BE2C (cell line): Measurements from ENCODE around the gene S100A16.

Experiments
- DNase-seq: peaks from one replicate; pipeline ENCODE4 v3.0.0-alpha.2; 2020
- H3K27me3 ChIP-seq: fragments of 250-450 bp; sonication (Bioruptor Pico); 2 replicates; pipeline ENCODE4 v1.5.1; 2020; ENCODE audit warnings: mild to moderate bottlenecking
- H3K36me3 ChIP-seq: fragments of 250-450 bp; sonication (Bioruptor Pico); 2 replicates; pipeline ENCODE4 v1.5.1; 2020; ENCODE audit warnings: mild to moderate bottlenecking
- H3K4me1 ChIP-seq: fragments of 250-450 bp; sonication (Bioruptor Pico); 2 replicates; pipeline ENCODE4 v1.5.1; 2020
- H3K4me3 ChIP-seq: 2 replicates; pipeline ENCODE4 v1.5.1; 2011; ENCODE audit warnings: low read depth, low read length
- H3K9me3 ChIP-seq: fragments of 250-450 bp; sonication (Bioruptor Pico); 2 replicates; pipeline ENCODE4 v1.5.1; 2020
- TF ChIP-seq, protein P1 (sequence below): IDR thresholded peaks from 2 replicates; pipeline ENCODE4 v1.5.1; 2012; ENCODE audit warnings: mild to moderate bottlenecking, low read depth, low read length

The S100A16 gene

DNA sequence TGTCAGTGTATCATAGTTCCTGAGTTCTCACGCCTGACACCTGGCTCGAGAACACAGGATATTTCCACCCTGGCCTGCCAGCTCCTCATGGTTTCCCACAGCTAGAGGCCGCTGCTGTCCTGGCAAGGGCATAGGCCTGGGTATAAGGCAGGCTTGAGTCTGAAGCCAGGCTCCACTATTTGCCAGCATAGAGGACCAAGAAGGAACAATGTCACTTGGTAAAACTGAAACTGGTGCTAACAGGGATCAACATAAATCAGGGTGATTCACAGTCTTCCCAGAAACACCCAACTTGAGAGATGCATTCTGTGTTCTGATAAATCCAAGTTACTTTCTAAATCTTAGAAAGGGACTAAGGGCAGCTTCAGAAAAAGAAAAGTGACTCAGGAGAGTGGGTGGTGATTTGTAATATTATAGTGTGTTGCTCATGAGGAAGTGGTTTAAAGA, 40.3 kb downstream of the S100A16 start:
- TF ChIP-seq, protein P1, sequence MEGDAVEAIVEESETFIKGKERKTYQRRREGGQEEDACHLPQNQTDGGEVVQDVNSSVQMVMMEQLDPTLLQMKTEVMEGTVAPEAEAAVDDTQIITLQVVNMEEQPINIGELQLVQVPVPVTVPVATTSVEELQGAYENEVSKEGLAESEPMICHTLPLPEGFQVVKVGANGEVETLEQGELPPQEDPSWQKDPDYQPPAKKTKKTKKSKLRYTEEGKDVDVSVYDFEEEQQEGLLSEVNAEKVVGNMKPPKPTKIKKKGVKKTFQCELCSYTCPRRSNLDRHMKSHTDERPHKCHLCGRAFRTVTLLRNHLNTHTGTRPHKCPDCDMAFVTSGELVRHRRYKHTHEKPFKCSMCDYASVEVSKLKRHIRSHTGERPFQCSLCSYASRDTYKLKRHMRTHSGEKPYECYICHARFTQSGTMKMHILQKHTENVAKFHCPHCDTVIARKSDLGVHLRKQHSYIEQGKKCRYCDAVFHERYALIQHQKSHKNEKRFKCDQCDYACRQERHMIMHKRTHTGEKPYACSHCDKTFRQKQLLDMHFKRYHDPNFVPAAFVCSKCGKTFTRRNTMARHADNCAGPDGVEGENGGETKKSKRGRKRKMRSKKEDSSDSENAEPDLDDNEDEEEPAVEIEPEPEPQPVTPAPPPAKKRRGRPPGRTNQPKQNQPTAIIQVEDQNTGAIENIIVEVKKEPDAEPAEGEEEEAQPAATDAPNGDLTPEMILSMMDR, result peak; percentile 91
- Histone ChIP-seq H3K4me3 (no peak overlapping the region), H3K4me1 (peaks cover 18% of the 10 kb centered on the region), H3K36me3 (no peaks in the 10 kb centered on the region), H3K9me3 (no peaks in the 10 kb centered on the region), H3K27me3 (no peaks in the 10 kb centered on the region)
- DNase-seq, result peak; percentile 79

DNA sequence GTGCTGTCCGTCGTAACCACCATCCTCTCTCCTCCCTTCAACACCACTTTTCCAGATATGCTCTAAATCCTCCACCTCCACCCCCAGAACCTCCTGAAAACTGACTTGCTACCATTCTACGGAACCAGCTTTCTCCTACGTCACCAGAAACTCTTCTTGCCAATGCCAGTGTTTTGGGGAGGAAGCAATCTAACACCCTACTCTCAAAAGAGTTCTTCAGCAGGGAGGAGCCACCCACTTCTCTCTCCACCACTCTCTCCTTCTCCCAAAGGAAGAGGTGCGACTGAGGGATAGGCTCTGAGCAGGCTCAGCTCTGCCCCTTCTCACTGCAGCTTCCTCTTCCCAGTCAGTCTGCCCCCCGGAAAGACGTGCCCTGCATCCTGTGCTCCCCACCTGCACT, 41.2 kb downstream of the S100A16 start:
- DNase-seq, result no peak
- Histone ChIP-seq H3K4me3 (no peak overlapping the region), H3K4me1 (peaks cover 27% of the 10 kb centered on the region), H3K9me3 (no peaks in the 10 kb centered on the region), H3K27me3 (no peaks in the 10 kb centered on the region), H3K36me3 (no peaks in the 10 kb centered on the region)
- TF ChIP-seq, protein P1, result no peak

- TF ChIP-seq, protein P1, result no peak
- no peak for DNase-seq
- H3K9me3 ChIP-seq, result no peaks in the 10 kb centered on the region
- no peak overlapping the region for H3K4me3 ChIP-seq
- H3K4me1 ChIP-seq, result peaks cover 31% of the 10 kb centered on the region
- H3K27me3 ChIP-seq, result no peaks in the 10 kb centered on the region
- no peaks in the 10 kb centered on the region for H3K36me3 ChIP-seq
Measured at GRCh38 chr1:153570874-153571273, 42.1 kb downstream of the S100A16 start.

DNA sequence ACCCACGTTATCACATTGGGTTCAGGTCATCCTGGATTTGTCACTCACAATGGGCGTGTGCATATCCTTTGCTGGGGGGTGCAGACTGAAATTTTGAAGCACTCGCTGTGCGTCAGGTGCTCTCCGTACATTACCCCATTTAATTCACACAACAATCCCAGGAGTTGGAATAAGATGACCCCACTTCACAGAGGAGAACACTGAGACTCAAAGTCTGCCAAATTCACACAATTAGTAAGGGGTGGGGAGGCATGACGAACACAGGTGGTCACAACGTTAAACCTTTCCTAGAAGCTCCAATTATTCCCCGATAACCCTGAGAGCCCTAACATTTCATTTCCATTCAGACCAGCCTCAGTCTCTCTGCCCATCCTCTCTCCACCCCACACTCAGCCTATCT, 43.5 kb downstream of the S100A16 start:
- H3K4me1 ChIP-seq, result peaks cover 38% of the 10 kb centered on the region
- TF ChIP-seq, protein P1, result no peak

GRCh38 chr1:153568367-153569099, 44.4 kb downstream of the S100A16 start:
- Histone ChIP-seq H3K4me3 (peak overlapping the region; percentile 51), H3K27me3 (no peaks in the 10 kb centered on the region), H3K9me3 (no peaks in the 10 kb centered on the region), H3K36me3 (no peaks in the 10 kb centered on the region), H3K4me1 (peaks cover 38% of the 10 kb centered on the region)
- TF ChIP-seq, protein P1, result peak; percentile 99
- peak; percentile 94 for DNase-seq

More for the DNA sequence above, 43.5 kb downstream of the S100A16 start:
- H3K9me3 ChIP-seq, result no peaks in the 10 kb centered on the region
- no peak for DNase-seq
- H3K27me3 ChIP-seq, result no peaks in the 10 kb centered on the region
- H3K36me3 ChIP-seq, result no peaks in the 10 kb centered on the region
- no peak overlapping the region for H3K4me3 ChIP-seq

DNA sequence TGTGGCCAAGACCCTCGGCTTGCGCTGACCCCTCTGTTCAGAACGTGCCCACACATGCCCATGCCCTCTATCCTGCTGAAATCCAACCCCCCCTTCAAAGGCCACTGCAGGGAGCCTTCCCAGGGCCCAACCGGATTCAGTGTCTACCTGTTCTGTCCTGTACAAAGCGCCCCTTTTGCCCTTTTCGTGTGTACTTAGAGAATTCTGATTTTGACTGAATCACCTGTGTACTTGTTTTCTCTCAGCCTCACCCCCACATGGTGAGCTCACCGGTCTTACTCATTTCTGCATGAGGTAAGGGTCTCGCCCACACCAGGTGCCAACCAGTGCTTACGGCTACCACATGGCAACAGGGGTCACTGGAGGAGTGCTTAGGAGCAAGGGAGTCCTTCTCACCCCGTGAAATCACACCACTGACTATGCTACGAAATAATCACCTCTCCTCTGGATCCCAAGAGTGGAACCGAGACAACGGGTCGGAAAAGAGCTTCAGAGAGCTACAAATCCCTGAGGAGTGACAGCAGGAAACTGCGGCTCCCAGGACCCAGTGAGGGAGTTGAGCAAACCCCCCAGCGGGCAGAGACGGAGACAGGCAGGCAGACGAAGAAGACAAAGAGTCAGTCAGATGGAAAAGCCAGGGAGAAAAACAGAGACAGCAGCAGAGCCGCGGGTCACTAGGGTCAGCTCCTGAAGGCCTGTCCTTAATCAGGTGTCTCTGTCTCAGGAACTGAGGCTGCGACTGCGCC, 45.1 kb downstream of the S100A16 start:
- no peaks in the 10 kb centered on the region for H3K27me3 ChIP-seq
- no peaks in the 10 kb centered on the region for H3K36me3 ChIP-seq
- TF ChIP-seq, protein P1, result no peak
- H3K9me3 ChIP-seq, result no peaks in the 10 kb centered on the region
- peak overlapping the region; percentile 51 for H3K4me3 ChIP-seq
- H3K4me1 ChIP-seq, result peaks cover 34% of the 10 kb centered on the region
- peak; percentile 62 for DNase-seq
